ENCODE results near the gene RAPGEF1.

RAPGEF1 gene

DNA sequence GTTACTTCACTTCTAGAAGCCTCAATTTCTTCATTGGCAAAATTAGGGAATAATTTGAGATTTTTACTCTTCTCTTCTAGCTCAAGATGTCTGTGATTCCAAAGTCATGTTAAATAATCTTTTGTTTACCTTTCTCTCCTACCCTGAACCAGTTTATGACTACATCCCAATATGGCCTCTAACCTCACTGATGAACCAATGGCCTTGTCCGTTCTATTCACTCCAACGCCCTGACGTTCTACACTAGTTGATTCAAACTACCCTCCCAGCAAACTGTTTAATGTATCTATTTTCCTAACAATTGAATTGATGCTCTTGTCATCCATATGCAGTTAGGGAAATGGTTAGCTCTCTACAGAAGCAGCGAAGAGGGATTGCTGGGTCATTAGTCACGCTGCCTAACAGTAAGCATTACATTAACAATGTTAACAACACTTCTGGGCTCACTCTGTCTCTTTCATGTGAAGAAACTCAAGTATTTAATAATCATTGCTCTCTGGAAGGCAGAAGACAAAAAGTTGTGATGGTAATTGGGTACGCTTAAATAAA, 38.0 kb downstream of the RAPGEF1 start:
- TF ChIP-seq POLR2AphosphoS5 (IDR thresholded peaks at IDR 0.05; ENCODE audit: low read depth) (no peak), GABPA (IDR thresholded peaks at IDR 0.05; ENCODE audit: low read depth) (no peak)
- Histone ChIP-seq H3K27ac (replicated peaks) (no peak overlapping the region), H3K27me3 (ENCODE audit: insufficient read depth, poor library complexity, severe bottlenecking) (no peaks in the 10 kb centered on the region), H3K4me3 (replicated peaks; ENCODE audit: insufficient read depth, low read length) (no peak overlapping the region)
- DNase-seq (ENCODE audit: low read depth in 1 of 2, low spot score in 1 of 2): no peak

GRCh38 chr9:131701436-131701781, 38.5 kb downstream of the RAPGEF1 start:
- Histone ChIP-seq H3K4me3 (replicated peaks; ENCODE audit: insufficient read depth, low read length) (no peak overlapping the region), H3K27me3 (ENCODE audit: insufficient read depth, poor library complexity, severe bottlenecking) (no peaks in the 10 kb centered on the region), H3K27ac (replicated peaks) (no peak overlapping the region)
- no peak for DNase-seq (ENCODE audit: low read depth in 1 of 2, low spot score in 1 of 2)
- no peak for TF ChIP-seq POLR2AphosphoS5 (IDR thresholded peaks at IDR 0.05; ENCODE audit: low read depth)
- no peak for TF ChIP-seq SPI1 (IDR thresholded peaks at IDR 0.05; ENCODE audit: borderline replicate concordance, low read depth)
- no peak for TF ChIP-seq GABPA (IDR thresholded peaks at IDR 0.05; ENCODE audit: low read depth)
- no peak for TF ChIP-seq REST (IDR thresholded peaks at IDR 0.05; ENCODE audit: insufficient replicate concordance, low read depth)
- TF ChIP-seq CTCF (IDR thresholded peaks at IDR 0.05; ENCODE audit: insufficient read depth, low read length): no peak

DNA sequence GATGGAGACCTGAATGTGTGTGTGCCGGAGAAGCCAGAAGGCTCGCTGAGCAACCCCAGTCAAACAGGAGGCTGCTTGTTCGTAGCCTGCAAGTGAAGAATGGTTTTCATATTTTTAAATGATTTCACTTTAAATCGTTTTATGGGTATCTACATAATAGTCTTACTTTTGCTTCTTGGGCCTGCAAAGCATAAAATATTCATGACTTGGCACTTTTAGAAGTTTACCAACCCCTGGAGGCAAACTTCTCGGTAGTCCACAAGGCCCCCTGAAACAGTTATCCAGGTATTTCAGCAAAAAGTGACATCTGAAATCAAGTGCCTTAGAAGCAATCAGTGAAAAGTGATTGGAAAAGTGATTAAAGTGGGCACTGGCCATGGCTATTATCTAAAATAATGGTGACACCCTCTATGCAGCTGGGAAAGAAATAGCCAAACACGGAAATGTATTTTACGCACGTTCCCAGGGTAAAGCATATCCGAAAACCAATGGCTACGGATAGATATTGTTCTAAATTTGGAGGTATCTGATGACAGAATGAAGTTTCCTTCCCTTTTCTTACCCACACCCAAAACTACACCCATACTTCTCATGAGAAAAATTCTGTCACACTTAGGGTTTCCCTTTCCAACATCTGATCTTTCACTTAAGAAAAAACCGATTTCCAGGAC, 39.0 kb downstream of the RAPGEF1 start:
- H3K27ac ChIP-seq (replicated peaks): no peak overlapping the region
- H3K27me3 ChIP-seq (ENCODE audit: insufficient read depth, poor library complexity, severe bottlenecking): no peaks in the 10 kb centered on the region
- H3K4me3 ChIP-seq (replicated peaks; ENCODE audit: insufficient read depth, low read length): no peak overlapping the region
- TF ChIP-seq SPI1 (IDR thresholded peaks at IDR 0.05; ENCODE audit: borderline replicate concordance, low read depth) (no peak), POLR2AphosphoS5 (IDR thresholded peaks at IDR 0.05; ENCODE audit: low read depth) (no peak), REST (IDR thresholded peaks at IDR 0.05; ENCODE audit: insufficient replicate concordance, low read depth) (no peak), CTCF (IDR thresholded peaks at IDR 0.05; ENCODE audit: insufficient read depth, low read length) (no peak), GABPA (IDR thresholded peaks at IDR 0.05; ENCODE audit: low read depth) (no peak)
- DNase-seq (ENCODE audit: low read depth in 1 of 2, low spot score in 1 of 2): no peak

DNA sequence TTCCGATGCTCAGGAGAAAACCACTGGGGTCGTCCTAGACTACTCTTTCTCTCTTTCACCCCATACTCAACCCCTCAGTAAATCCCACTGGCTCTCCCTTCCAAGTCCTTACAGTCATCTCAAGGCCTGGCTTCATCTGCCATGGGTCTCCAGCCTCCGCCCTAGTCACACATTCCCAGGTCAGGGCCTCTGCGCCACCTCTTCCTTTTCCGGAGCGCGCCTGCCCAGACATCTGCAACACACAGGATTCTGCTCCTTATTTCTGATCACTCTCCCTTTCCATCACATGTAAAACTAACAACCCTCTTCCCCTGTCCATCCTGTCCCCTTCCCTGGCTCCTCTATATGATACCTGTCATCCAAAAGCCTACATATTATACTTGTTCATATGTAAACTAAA, 39.8 kb downstream of the RAPGEF1 start:
- no peak for DNase-seq (ENCODE audit: low read depth in 1 of 2, low spot score in 1 of 2)
- TF ChIP-seq REST (IDR thresholded peaks at IDR 0.05; ENCODE audit: insufficient replicate concordance, low read depth): no peak
- no peak for TF ChIP-seq CTCF (IDR thresholded peaks at IDR 0.05; ENCODE audit: insufficient read depth, low read length)
- TF ChIP-seq POLR2AphosphoS5 (IDR thresholded peaks at IDR 0.05; ENCODE audit: low read depth): no peak
- no peak for TF ChIP-seq SPI1 (IDR thresholded peaks at IDR 0.05; ENCODE audit: borderline replicate concordance, low read depth)
- TF ChIP-seq GABPA (IDR thresholded peaks at IDR 0.05; ENCODE audit: low read depth): no peak
- Histone ChIP-seq H3K4me3 (replicated peaks; ENCODE audit: insufficient read depth, low read length) (no peak overlapping the region), H3K27ac (replicated peaks) (no peak overlapping the region), H3K27me3 (ENCODE audit: insufficient read depth, poor library complexity, severe bottlenecking) (no peaks in the 10 kb centered on the region)
